ENCODE data around the gene RABL2B. TPM values are rescaled to one million over a fixed set of nuclear protein-coding genes. Genes with fewer than 3 reads are reported as not detected.

RABL2B gene
- polyA plus RNA-seq, 4 donors: 7.6 to 31.3 (median 12.7) TPM

GRCh38 chr22:50722716-50723428, 60.6 kb downstream of the RABL2B start:
- FAIRE-seq: no peak
- Histone ChIP-seq H3K9me3 (ENCODE audit: control insufficient read depth in 2 of 2, insufficient read depth in 1 of 2, low read depth in 1 of 2, low read length in 1 of 2) (peaks cover 0 to 3% of the 10 kb centered on the region in 2 donors), H3K4me1 (ENCODE audit: control insufficient read depth in 3 of 3, insufficient read depth in 2 of 3, low read depth in 1 of 3, low read length in 2 of 3) (no peaks in the 10 kb centered on the region), H3K36me3 (ENCODE audit: control insufficient read depth in 3 of 3, insufficient read depth in 2 of 3, low read depth in 1 of 3, low read length in 3 of 3) (peaks cover 0 to 63% (median 0%) of the 10 kb centered on the region in 3 donors), H3K27me3 (ENCODE audit: control insufficient read depth in 3 of 3, insufficient read depth in 3 of 3, low read length in 3 of 3) (peaks cover 0 to 16% (median 3%) of the 10 kb centered on the region in 3 donors), H3K27ac (ENCODE audit: low read depth in 1 of 3, low read length in 2 of 3) (no peak overlapping the region), H3K4me3 (ENCODE audit: low read depth in 1 of 3, low read length in 3 of 3) (no peak overlapping the region)
- WGBS, 3 donors: 91 to 94% (median 92%) methylated on average over 12 of the region's 12 CpGs
- DNase-seq: no peak

GRCh38 chr22:50722048-50722701, 61.3 kb downstream of the RABL2B start:
- Histone ChIP-seq H3K4me3 (ENCODE audit: low read depth in 1 of 3, low read length in 3 of 3) (no peak overlapping the region), H3K36me3 (ENCODE audit: control insufficient read depth in 3 of 3, insufficient read depth in 2 of 3, low read depth in 1 of 3, low read length in 3 of 3) (peaks cover 0 to 63% (median 0%) of the 10 kb centered on the region in 3 donors), H3K4me1 (ENCODE audit: control insufficient read depth in 3 of 3, insufficient read depth in 2 of 3, low read depth in 1 of 3, low read length in 2 of 3) (no peaks in the 10 kb centered on the region), H3K27ac (ENCODE audit: low read depth in 1 of 3, low read length in 2 of 3) (no peak overlapping the region), H3K9me3 (ENCODE audit: control insufficient read depth in 2 of 2, insufficient read depth in 1 of 2, low read depth in 1 of 2, low read length in 1 of 2) (peaks cover 0 to 3% of the 10 kb centered on the region in 2 donors), H3K27me3 (ENCODE audit: control insufficient read depth in 3 of 3, insufficient read depth in 3 of 3, low read length in 3 of 3) (peaks cover 0 to 16% (median 3%) of the 10 kb centered on the region in 3 donors)
- WGBS, 3 donors: 94 to 96% (median 94%) methylated on average over 32 to 33 of the region's 33 CpGs
- no peak for DNase-seq
- no peak for FAIRE-seq

GRCh38 chr22:50721257-50721844, 62.1 kb downstream of the RABL2B start:
- Histone ChIP-seq H3K36me3 (ENCODE audit: control insufficient read depth in 3 of 3, insufficient read depth in 2 of 3, low read depth in 1 of 3, low read length in 3 of 3) (peaks cover 0 to 58% (median 0%) of the 10 kb centered on the region in 3 donors), H3K27ac (ENCODE audit: low read depth in 1 of 3, low read length in 2 of 3) (no peak overlapping the region)
- WGBS, 3 donors: 86 to 91% (median 90%) methylated on average over 30 to 32 of the region's 32 CpGs

GRCh38 chr22:50720301-50721256, 62.9 kb downstream of the RABL2B start:
- FAIRE-seq (no peak), DNase-seq (no peak)
- Histone ChIP-seq H3K27ac (ENCODE audit: low read depth in 1 of 3, low read length in 2 of 3) (no peak overlapping the region), H3K36me3 (ENCODE audit: control insufficient read depth in 3 of 3, insufficient read depth in 2 of 3, low read depth in 1 of 3, low read length in 3 of 3) (peaks cover 0 to 53% (median 0%) of the 10 kb centered on the region in 3 donors), H3K4me1 (ENCODE audit: control insufficient read depth in 3 of 3, insufficient read depth in 2 of 3, low read depth in 1 of 3, low read length in 2 of 3) (no peaks in the 10 kb centered on the region), H3K4me3 (ENCODE audit: low read depth in 1 of 3, low read length in 3 of 3) (no peak overlapping the region), H3K27me3 (ENCODE audit: control insufficient read depth in 3 of 3, insufficient read depth in 3 of 3, low read length in 3 of 3) (peaks cover 0 to 16% (median 3%) of the 10 kb centered on the region in 3 donors), H3K9me3 (ENCODE audit: control insufficient read depth in 2 of 2, insufficient read depth in 1 of 2, low read depth in 1 of 2, low read length in 1 of 2) (peaks cover 0 to 3% of the 10 kb centered on the region in 2 donors)
- WGBS, 3 donors: 34 to 51% (median 38%) methylated on average over 60 to 132 of the region's 132 CpGs

More at GRCh38 chr22:50721257-50721844, 62.1 kb downstream of the RABL2B start:
- H3K9me3 ChIP-seq (ENCODE audit: control insufficient read depth in 2 of 2, insufficient read depth in 1 of 2, low read depth in 1 of 2, low read length in 1 of 2): peaks cover 0 to 3% of the 10 kb centered on the region in 2 donors
- DNase-seq (no peak), FAIRE-seq (no peak)
- H3K27me3 ChIP-seq (ENCODE audit: control insufficient read depth in 3 of 3, insufficient read depth in 3 of 3, low read length in 3 of 3): peaks cover 0 to 16% (median 3%) of the 10 kb centered on the region in 3 donors
- H3K4me1 ChIP-seq (ENCODE audit: control insufficient read depth in 3 of 3, insufficient read depth in 2 of 3, low read depth in 1 of 3, low read length in 2 of 3): no peaks in the 10 kb centered on the region
- no peak overlapping the region for H3K4me3 ChIP-seq (ENCODE audit: low read depth in 1 of 3, low read length in 3 of 3)

- 38 to 58% (median 47%) methylated on average over 32 to 40 of the region's 40 CpGs for WGBS, 3 donors
- Histone ChIP-seq H3K4me3 (ENCODE audit: low read depth in 1 of 3, low read length in 3 of 3) (no peak overlapping the region), H3K27ac (ENCODE audit: low read depth in 1 of 3, low read length in 2 of 3) (no peak overlapping the region), H3K36me3 (ENCODE audit: control insufficient read depth in 3 of 3, insufficient read depth in 2 of 3, low read depth in 1 of 3, low read length in 3 of 3) (peaks cover 0 to 52% (median 0%) of the 10 kb centered on the region in 3 donors), H3K4me1 (ENCODE audit: control insufficient read depth in 3 of 3, insufficient read depth in 2 of 3, low read depth in 1 of 3, low read length in 2 of 3) (no peaks in the 10 kb centered on the region), H3K27me3 (ENCODE audit: control insufficient read depth in 3 of 3, insufficient read depth in 3 of 3, low read length in 3 of 3) (peaks cover 0 to 16% (median 3%) of the 10 kb centered on the region in 3 donors), H3K9me3 (ENCODE audit: control insufficient read depth in 2 of 2, insufficient read depth in 1 of 2, low read depth in 1 of 2, low read length in 1 of 2) (peaks cover 0 to 3% of the 10 kb centered on the region in 2 donors)
- FAIRE-seq (no peak), DNase-seq (no peak)
These were observed 63.6 kb downstream of the RABL2B start for GRCh38 chr22:50719814-50720300.

- peaks cover 0 to 16% (median 3%) of the 10 kb centered on the region in 3 donors for H3K27me3 ChIP-seq (ENCODE audit: control insufficient read depth in 3 of 3, insufficient read depth in 3 of 3, low read length in 3 of 3)
- no peak overlapping the region for H3K27ac ChIP-seq (ENCODE audit: low read depth in 1 of 3, low read length in 2 of 3)
- FAIRE-seq (no peak), DNase-seq (no peak)
- H3K9me3 ChIP-seq (ENCODE audit: control insufficient read depth in 2 of 2, insufficient read depth in 1 of 2, low read depth in 1 of 2, low read length in 1 of 2): peaks cover 0 to 3% of the 10 kb centered on the region in 2 donors
- no peak overlapping the region for H3K4me3 ChIP-seq (ENCODE audit: low read depth in 1 of 3, low read length in 3 of 3)
- H3K36me3 ChIP-seq (ENCODE audit: control insufficient read depth in 3 of 3, insufficient read depth in 2 of 3, low read depth in 1 of 3, low read length in 3 of 3): peaks cover 0 to 46% (median 0%) of the 10 kb centered on the region in 3 donors
- H3K4me1 ChIP-seq (ENCODE audit: control insufficient read depth in 3 of 3, insufficient read depth in 2 of 3, low read depth in 1 of 3, low read length in 2 of 3): no peaks in the 10 kb centered on the region
- WGBS, 3 donors: 90 to 94% (median 91%) methylated on average over 10 of the region's 10 CpGs
These were observed 65.1 kb downstream of the RABL2B start for GRCh38 chr22:50718352-50718709.

- no peak overlapping the region for H3K4me3 ChIP-seq (ENCODE audit: low read depth in 1 of 3, low read length in 3 of 3)
- H3K9me3 ChIP-seq (ENCODE audit: control insufficient read depth in 2 of 2, insufficient read depth in 1 of 2, low read depth in 1 of 2, low read length in 1 of 2): peaks cover 0 to 3% of the 10 kb centered on the region in 2 donors
- DNase-seq: no peak
- peaks cover 0 to 44% (median 0%) of the 10 kb centered on the region in 3 donors for H3K36me3 ChIP-seq (ENCODE audit: control insufficient read depth in 3 of 3, insufficient read depth in 2 of 3, low read depth in 1 of 3, low read length in 3 of 3)
- no peaks in the 10 kb centered on the region for H3K4me1 ChIP-seq (ENCODE audit: control insufficient read depth in 3 of 3, insufficient read depth in 2 of 3, low read depth in 1 of 3, low read length in 2 of 3)
- FAIRE-seq: no peak
- WGBS, 3 donors: 77 to 87% (median 80%) methylated on average over 10 of the region's 10 CpGs
- H3K27me3 ChIP-seq (ENCODE audit: control insufficient read depth in 3 of 3, insufficient read depth in 3 of 3, low read length in 3 of 3): peaks cover 0 to 16% (median 3%) of the 10 kb centered on the region in 3 donors
- no peak overlapping the region for H3K27ac ChIP-seq (ENCODE audit: low read depth in 1 of 3, low read length in 2 of 3)
These were observed 65.6 kb downstream of the RABL2B start for GRCh38 chr22:50717709-50718351.
